ENCODE measurements around the gene NFE2L2. TPM values are rescaled to one million over a fixed set of nuclear protein-coding genes. Genes with fewer than 3 reads are reported as not detected.

Gene NFE2L2
- total and polyA plus RNA-seq, 9 of the 15 experiments (the other 6 are each of a cell fraction or from before 2014, with no cell fraction given) = 29.3 to 120 (median 59.3) TPM

GRCh38 chr2:177265824-177266817, 1.6 kb upstream of the NFE2L2 start (continued):
- TF ChIP-seq THAP12 (CRISPR knock-in tag; IDR thresholded peaks at IDR 0.05) = no peak
- no peak for TF ChIP-seq ZBTB49 (CRISPR knock-in tag; IDR thresholded peaks at IDR 0.05; ENCODE audit: borderline replicate concordance)
- TF ChIP-seq ATF2 (CRISPR knock-in tag; IDR thresholded peaks at IDR 0.05) = no peak
- TF ChIP-seq NCOA2 (IDR thresholded peaks at IDR 0.05; ENCODE audit: partially characterized antibody in 2 of 2) = no peak
- no peak for TF ChIP-seq BRF1 (IDR thresholded peaks at IDR 0.05; ENCODE audit: borderline replicate concordance, extremely low read depth, insufficient read length)
- peak; percentile 66 to 86; a peak in 2 of 4 replicates for TF ChIP-seq ZNF318 (IDR thresholded peaks at IDR 0.05; ENCODE audit: borderline replicate concordance in 1 of 2, low read depth in 1 of 2)
- no peak for TF ChIP-seq ZFP1 (CRISPR knock-in tag; IDR thresholded peaks at IDR 0.05)
- TF ChIP-seq SMARCE1 (IDR thresholded peaks at IDR 0.05) = peak; percentile 2; the same call in 1 of the 2 replicates
- TF ChIP-seq ZNF197 (CRISPR knock-in tag; IDR thresholded peaks at IDR 0.05; ENCODE audit: low read depth) = no peak
- TF ChIP-seq HSF4 (CRISPR knock-in tag; IDR thresholded peaks at IDR 0.05; ENCODE audit: borderline replicate concordance) = no peak

Measured in K562 (cell line).